Measurements from ENCODE around the gene RAD51B.

The RAD51B gene

GRCh38 chr14:67999290-67999689 is 179.7 kb downstream of the RAD51B start:
- Histone ChIP-seq H3K27me3 (ENCODE audit: insufficient read depth, poor library complexity, severe bottlenecking) (no peaks in the 10 kb centered on the region), H3K27ac (replicated peaks) (no peak overlapping the region), H3K4me3 (replicated peaks; ENCODE audit: insufficient read depth, low read length) (no peak overlapping the region)
- DNase-seq (ENCODE audit: low read depth in 1 of 2, low spot score in 1 of 2), result no peak
- TF ChIP-seq REST (IDR thresholded peaks at IDR 0.05; ENCODE audit: insufficient replicate concordance, low read depth), result no peak
- TF ChIP-seq GABPA (IDR thresholded peaks at IDR 0.05; ENCODE audit: low read depth), result no peak
- TF ChIP-seq SPI1 (IDR thresholded peaks at IDR 0.05; ENCODE audit: borderline replicate concordance, low read depth), result no peak
- no peak for TF ChIP-seq POLR2AphosphoS5 (IDR thresholded peaks at IDR 0.05; ENCODE audit: low read depth)
- TF ChIP-seq CTCF (IDR thresholded peaks at IDR 0.05; ENCODE audit: insufficient read depth, low read length), result no peak

GRCh38 chr14:67999705-68000384 is 180.3 kb downstream of the RAD51B start:
- Histone ChIP-seq H3K27ac (replicated peaks) (no peak overlapping the region), H3K27me3 (ENCODE audit: insufficient read depth, poor library complexity, severe bottlenecking) (no peaks in the 10 kb centered on the region), H3K4me3 (replicated peaks; ENCODE audit: insufficient read depth, low read length) (no peak overlapping the region)
- no peak for DNase-seq (ENCODE audit: low read depth in 1 of 2, low spot score in 1 of 2)
- TF ChIP-seq SPI1 (IDR thresholded peaks at IDR 0.05; ENCODE audit: borderline replicate concordance, low read depth) (no peak), REST (IDR thresholded peaks at IDR 0.05; ENCODE audit: insufficient replicate concordance, low read depth) (no peak), GABPA (IDR thresholded peaks at IDR 0.05; ENCODE audit: low read depth) (no peak), CTCF (IDR thresholded peaks at IDR 0.05; ENCODE audit: insufficient read depth, low read length) (no peak), POLR2AphosphoS5 (IDR thresholded peaks at IDR 0.05; ENCODE audit: low read depth) (no peak)

- TF ChIP-seq GABPA (IDR thresholded peaks at IDR 0.05; ENCODE audit: low read depth), result no peak
- no peak for TF ChIP-seq REST (IDR thresholded peaks at IDR 0.05; ENCODE audit: insufficient replicate concordance, low read depth)
- TF ChIP-seq SPI1 (IDR thresholded peaks at IDR 0.05; ENCODE audit: borderline replicate concordance, low read depth), result no peak
- no peak for TF ChIP-seq CTCF (IDR thresholded peaks at IDR 0.05; ENCODE audit: insufficient read depth, low read length)
- no peak for TF ChIP-seq POLR2AphosphoS5 (IDR thresholded peaks at IDR 0.05; ENCODE audit: low read depth)
- H3K4me3 ChIP-seq (replicated peaks; ENCODE audit: insufficient read depth, low read length), result no peak overlapping the region
- no peak overlapping the region for H3K27ac ChIP-seq (replicated peaks)
- H3K27me3 ChIP-seq (ENCODE audit: insufficient read depth, poor library complexity, severe bottlenecking), result no peaks in the 10 kb centered on the region
- no peak for DNase-seq (ENCODE audit: low read depth in 1 of 2, low spot score in 1 of 2)
Measured at GRCh38 chr14:68000511-68000910, 180.9 kb downstream of the RAD51B start.

All from HL-60 (cell line).